HG03280 (cell line): ENCODE measurements around the gene DUSP15.
"Not testable (repeated sequence)": the region's sequence is repeated elsewhere in the genome, so short reads cannot be mapped to it uniquely, and the experiment has no call there.

ENCODE experiments used
- ATAC-seq: cut with Tn5 transposase; IDR thresholded peaks from one replicate; pipeline ENCODE4 v1.9.1; 2021; ENCODE audit warnings: mild to moderate bottlenecking, moderate library complexity; ENCODE audit not compliant: unreplicated experiment

Gene DUSP15

DNA sequence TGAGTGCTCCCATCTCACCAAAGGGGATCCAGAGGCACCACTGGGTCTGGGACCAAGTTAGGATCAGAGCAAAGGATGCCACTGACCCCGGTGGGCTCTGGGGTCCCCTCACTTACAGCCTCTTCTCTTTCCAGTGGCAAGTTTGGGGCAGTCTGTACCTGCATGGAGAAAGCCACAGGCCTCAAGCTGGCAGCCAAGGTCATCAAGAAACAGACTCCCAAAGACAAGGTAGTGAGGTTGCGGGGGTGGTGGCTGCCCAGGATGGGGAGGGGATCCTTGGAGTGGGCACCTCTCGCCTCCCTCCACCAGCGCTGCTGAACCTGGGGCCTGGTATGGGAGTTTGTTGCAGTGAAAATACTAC, 46.2 kb downstream of the DUSP15 start:
- ATAC-seq, result no peak

DNA sequence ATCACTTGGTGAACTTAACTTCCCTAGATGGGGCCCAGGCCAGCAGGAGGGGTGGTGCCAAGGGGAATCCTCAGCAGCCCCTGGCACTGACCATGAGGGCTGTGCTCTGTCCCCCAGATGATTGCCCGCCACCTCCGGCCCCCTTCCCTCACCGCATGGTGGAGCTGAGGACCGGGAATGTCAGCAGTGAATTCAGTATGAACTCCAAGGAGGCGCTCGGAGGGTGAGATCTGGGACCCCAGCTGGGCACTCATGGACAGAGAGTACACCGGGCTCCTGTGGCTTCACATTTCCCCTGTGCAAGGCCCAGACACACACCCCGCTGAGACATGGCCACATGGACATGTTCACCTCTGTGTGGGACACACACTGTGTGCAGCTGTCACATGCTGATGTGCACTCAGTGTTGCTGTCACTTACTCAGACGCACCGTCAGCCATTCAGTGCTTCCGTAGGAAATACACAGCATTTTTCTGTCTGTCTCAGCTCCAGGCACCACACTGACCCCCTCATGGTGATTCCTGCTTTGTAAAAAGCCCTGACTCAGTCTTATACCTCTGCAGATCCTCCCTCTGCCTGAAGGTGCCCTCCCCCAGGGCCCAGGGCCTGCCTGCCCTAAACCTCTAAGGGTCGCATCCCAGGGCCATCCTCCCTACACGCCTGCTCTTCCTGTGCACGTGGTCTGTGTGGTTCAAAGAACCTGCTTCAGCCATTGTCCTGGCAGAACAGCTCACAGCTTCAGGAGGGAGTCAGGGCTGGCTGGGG, 46.8 kb downstream of the DUSP15 start:
- ATAC-seq, result no peak

DNA sequence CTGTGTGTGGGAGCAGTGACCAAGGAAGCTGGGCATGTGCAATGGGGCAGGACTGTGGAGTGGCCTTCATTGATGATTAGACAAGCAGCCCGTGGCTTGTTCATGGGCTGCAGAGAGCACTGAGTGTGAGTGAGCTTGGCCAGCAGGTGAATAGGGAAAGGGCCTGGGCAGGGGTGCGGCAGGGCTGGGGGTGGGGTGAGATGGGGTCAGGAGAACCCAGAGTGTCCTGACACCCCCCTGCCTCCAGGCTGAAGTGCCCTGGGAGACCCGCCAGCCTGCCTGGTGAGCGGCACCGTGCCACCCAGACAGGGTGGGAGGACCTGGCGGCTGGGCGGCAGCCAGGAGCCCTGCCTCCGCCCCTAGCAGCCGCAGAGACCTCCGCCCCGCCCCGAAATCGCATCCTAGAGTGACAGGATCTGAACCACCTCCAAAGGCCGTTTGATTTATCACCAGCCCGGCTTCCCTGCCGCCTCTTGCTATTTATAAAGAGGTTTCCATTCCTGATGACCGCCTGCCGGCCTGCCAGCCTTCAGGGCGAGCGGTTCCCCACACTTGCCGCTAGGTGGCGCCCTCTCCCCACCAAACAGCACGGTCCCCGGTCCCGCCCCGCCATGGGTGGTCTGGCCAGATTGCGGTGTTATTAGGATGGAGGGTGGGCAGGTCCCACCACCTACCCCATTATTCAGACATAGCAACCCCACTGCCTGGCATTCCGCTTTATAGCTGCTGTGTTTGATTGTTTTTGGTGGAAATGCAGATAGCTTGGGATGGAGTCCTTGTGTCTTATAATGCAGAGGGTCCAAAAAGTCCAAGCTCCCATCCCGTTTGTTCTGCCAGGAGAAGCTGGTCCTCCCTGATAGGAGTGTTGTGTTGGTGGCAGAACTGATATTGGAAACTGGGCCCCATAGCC, 47.7 kb downstream of the DUSP15 start:
- ATAC-seq, result peak; percentile 60

- ATAC-seq, result no peak
Measured at GRCh38 chr20:31821427-31821826, 48.9 kb downstream of the DUSP15 start.

GRCh38 chr20:31820228-31820627, 50.1 kb downstream of the DUSP15 start:
- no peak for ATAC-seq

- no peak for ATAC-seq
Measured at GRCh38 chr20:31819083-31819784, 51.1 kb downstream of the DUSP15 start, which contains the start of gene MYLK2. Gene MYLK2 (plus strand): TSS chr20:31819356. CDS start chr20:31819581, 225 bp downstream.

GRCh38 chr20:31818376-31818908, 51.9 kb downstream of the DUSP15 start:
- no peak for ATAC-seq

DNA sequence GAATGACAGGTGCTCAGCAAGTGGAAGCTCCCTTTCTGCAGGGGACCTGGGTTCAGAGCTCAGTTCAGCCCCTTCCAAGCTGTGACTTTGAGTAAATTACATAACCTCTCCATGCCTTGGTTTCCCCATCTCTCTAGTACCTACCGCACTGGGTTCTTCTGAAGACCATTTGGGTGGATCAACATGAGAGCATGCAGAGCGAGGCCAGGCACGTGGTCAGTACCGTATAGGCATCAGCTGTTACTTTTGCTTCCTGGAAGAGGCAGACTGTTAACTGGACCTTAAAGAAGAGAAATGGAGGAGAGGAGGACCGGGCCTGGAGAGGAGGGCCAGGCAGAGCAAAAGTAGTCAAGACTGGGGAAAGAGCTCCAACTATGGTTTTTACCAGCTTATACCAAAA, 52.9 kb downstream of the DUSP15 start:
- no peak for ATAC-seq

- ATAC-seq, result no peak
Measured at GRCh38 chr20:31816221-31816620, 54.1 kb downstream of the DUSP15 start.

- ATAC-seq, result no peak
Measured at GRCh38 chr20:31815408-31816188, 54.7 kb downstream of the DUSP15 start.

DNA sequence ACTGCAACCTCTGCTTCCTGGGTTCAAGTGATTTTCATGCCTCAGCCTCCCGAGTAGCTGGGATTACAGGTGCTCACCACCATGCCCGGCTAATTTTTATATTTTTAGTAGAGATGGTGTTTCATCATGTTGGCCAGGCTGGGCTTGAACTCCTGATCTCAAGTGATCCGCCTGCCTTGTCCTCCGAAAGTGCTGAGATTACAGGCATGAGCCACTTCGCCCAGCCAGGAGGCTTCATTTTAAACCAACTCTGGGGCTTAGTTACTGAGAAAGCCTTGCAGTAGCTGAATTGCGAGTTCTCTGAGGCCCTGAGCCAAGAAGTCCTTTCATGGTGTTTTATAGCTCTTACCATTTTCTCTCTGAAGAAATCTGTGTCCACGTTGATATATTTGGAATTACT, 56.2 kb downstream of the DUSP15 start:
- ATAC-seq, result not testable (repeated sequence)

DNA sequence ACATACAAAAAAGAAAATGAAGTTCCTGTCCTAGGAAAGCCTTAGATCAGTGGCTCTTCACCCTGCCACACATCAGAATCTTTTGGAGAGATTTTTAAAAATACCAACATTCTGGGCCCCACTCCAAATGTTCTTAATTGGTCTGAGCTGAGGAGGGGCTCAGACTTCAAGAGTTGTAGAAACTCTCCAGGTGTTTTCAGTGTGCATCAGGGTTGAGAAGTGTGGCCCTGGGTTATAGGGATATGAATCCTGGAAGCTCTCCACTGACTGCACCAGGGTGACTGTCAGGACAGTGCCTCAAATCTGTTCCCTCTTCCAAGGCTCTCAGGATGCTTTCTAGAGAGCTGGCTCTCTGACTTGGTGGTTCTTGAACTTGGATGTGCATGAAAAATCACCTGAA, 56.7 kb downstream of the DUSP15 start:
- ATAC-seq, result no peak

DNA sequence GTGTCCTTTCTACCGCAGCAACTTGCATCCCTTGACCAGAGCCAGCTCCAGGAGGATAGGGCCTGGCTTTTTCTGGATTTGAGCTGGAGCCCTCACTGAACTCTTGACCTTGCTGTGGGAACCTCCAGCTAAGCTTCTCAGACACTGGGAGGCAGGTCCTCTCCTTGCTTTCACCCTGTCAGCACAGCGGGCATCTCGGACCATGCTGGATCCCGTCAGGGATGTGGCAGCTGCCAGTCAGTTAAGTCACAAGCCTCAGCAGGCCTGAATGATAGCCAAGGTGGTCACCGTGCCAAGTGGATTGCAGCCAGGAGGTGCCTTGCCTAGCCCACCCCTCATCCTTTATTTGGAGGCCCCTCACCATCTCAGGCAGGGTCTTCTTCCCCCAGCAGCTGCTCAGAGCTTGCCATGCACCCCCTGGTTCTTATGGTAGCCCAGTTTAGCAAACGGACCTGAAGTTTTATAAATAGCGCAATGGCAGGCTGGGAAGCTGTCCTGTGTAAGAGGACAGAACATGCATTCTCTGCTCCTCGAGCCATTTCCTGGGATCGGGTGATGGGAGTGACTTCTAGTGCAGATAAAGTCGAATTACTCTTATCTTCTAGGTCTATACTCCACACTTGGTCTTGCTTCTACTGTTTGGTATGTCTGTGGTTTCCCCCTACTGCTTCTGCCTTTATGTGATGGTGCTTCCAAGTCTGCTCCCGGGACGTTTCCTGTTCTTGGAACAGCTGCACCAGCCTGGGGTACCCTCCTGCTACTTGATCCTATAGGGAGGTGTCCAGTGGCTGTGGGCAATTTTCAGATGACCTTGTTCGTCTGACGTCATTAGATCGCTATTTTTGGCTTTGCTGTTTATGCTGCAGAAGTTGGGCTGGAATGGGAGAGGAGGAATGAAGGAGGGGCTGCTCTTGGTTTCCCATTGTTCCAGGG, 58.3 kb downstream of the DUSP15 start:
- no peak for ATAC-seq

GRCh38 chr20:31811198-31811597, 59.1 kb downstream of the DUSP15 start:
- ATAC-seq, result no peak
